ENCODE results near the gene KRT16. TPM values are rescaled to one million over a fixed set of nuclear protein-coding genes. Genes with fewer than 3 reads are reported as not detected.

The KRT16 gene
- total RNA-seq, 1 experiment from 2014 or later = not detected

GRCh38 chr17:41578971-41579370 lies 33.6 kb downstream of the KRT16 start:
- H4K91ac ChIP-seq (ENCODE audit: insufficient read length, low read depth, low read length) = no peak overlapping the region
- no peak overlapping the region for H2BK120ac ChIP-seq (ENCODE audit: low read depth, low read length, poor library complexity, severe bottlenecking)
- no peaks in the 10 kb centered on the region for H3K23me2 ChIP-seq (ENCODE audit: insufficient read length, low read depth, low read length, poor library complexity, severe bottlenecking)
- no peak overlapping the region for H4K5ac ChIP-seq (ENCODE audit: insufficient read length, low read depth, low read length)
- no peaks in the 10 kb centered on the region for H3K79me2 ChIP-seq (ENCODE audit: insufficient read depth, low read length)
- H3K9me3 ChIP-seq (ENCODE audit: control insufficient read depth, low read depth, low read length) = no peaks in the 10 kb centered on the region
- Mint-ChIP-seq H3K9me3 (peaks cover 0 to 4% of the 10 kb centered on the region in 2 experiments; a peak in 1 of 5 replicates), H3K4me1 (peaks cover 9 to 13% of the 10 kb centered on the region in 2 experiments), H3K36me3 (ENCODE audit: insufficient read depth in 1 of 3, low read depth in 3 of 3) (no peaks in the 10 kb centered on the region; a peak in 1 of 7 replicates), H3K4me3 (no peak overlapping the region), H3K27me3 (ENCODE audit: low read depth) (peaks cover 41% of the 10 kb centered on the region), H3K27ac (no peak overlapping the region)
- H3K18ac ChIP-seq (ENCODE audit: insufficient read length, low read depth, low read length) = no peak overlapping the region
- no peak overlapping the region for H2BK20ac ChIP-seq (ENCODE audit: low read depth, low read length, poor library complexity, severe bottlenecking)
- no peak overlapping the region for H3K4me2 ChIP-seq (ENCODE audit: insufficient read depth, insufficient read length, low read length)
- no peak for TF ChIP-seq CTCF (conservative IDR thresholded peaks at IDR 0.05)
- no peak overlapping the region for H3K14ac ChIP-seq (ENCODE audit: insufficient read depth, low read length)
- no peak overlapping the region for H3T11ph ChIP-seq (ENCODE audit: low read length)
- no peaks in the 10 kb centered on the region; the same call in 1 of the 2 replicates for H3K4me1 ChIP-seq (ENCODE audit: insufficient read depth, low read length)
- H2AK5ac ChIP-seq (ENCODE audit: insufficient read length, low read length) = no peak overlapping the region
- no peaks in the 10 kb centered on the region for H4K20me1 ChIP-seq (ENCODE audit: control insufficient read depth, insufficient read depth, insufficient read length)
- no peak overlapping the region for H2BK15ac ChIP-seq (ENCODE audit: low read depth, low read length)
- H2BK12ac ChIP-seq (ENCODE audit: insufficient read length, low read depth, low read length) = no peak overlapping the region
- no peak overlapping the region for H4K8ac ChIP-seq (replicated peaks; ENCODE audit: insufficient read length, low read depth, low read length)
- no peaks in the 10 kb centered on the region for H3K79me1 ChIP-seq (ENCODE audit: insufficient read depth, low read depth, low read length, poor library complexity, severe bottlenecking)
- H3K4ac ChIP-seq (ENCODE audit: low read depth, low read length) = no peak overlapping the region
- H3K27me3 ChIP-seq (ENCODE audit: insufficient read depth, low read length) = no peaks in the 10 kb centered on the region
- no peak overlapping the region for H3K27ac ChIP-seq (ENCODE audit: insufficient read length, low read depth, low read length)
- no peak overlapping the region for H3K9ac ChIP-seq (ENCODE audit: extremely low read depth, insufficient read length, low read length)
- no peak overlapping the region for H2AFZ ChIP-seq (ENCODE audit: low read length)
- DNase-seq = no peak
- H3K56ac ChIP-seq (ENCODE audit: insufficient read length, low read depth, low read length) = no peak overlapping the region
- WGBS (ENCODE audit: extremely low coverage, insufficient read length, low lambda C conversion rate) = no CpG with 5 or more reads among the region's 5 CpGs
- H3K23ac ChIP-seq (ENCODE audit: insufficient read length, low read depth, low read length) = no peak overlapping the region
- H2BK5ac ChIP-seq (ENCODE audit: insufficient read length, low read length) = no peak overlapping the region
